HFFc6 (cell line): ENCODE measurements around the gene UBALD2. TPM values are rescaled to one million over a fixed set of nuclear protein-coding genes. Genes with fewer than 3 reads are reported as not detected.
"Not testable (repeated sequence)": the region's sequence is repeated elsewhere in the genome, so short reads cannot be mapped to it uniquely, and the experiment has no call there.

ENCODE experiments used
- DNase-seq: peaks from one replicate; pipeline ENCODE4 v3.0.0-alpha.2; 2018
- H3K27ac Mint-ChIP-seq: 2 replicates; pipeline ENCODE4 v1.8.0; 2020; ENCODE audit warnings: mild to moderate bottlenecking, mixed read lengths
- H3K27me3 Mint-ChIP-seq: 2 replicates; pipeline ENCODE4 v1.8.0; 2021; ENCODE audit warnings: mild to moderate bottlenecking, moderate library complexity, mixed read lengths; ENCODE audit not compliant: insufficient read depth
- H3K36me3 Mint-ChIP-seq: 2 replicates; pipeline ENCODE4 v1.8.0; 2021; ENCODE audit warnings: low read depth, mixed read lengths
- H3K4me1 Mint-ChIP-seq: 2 replicates; pipeline ENCODE4 v1.8.0; 2020; ENCODE audit warnings: low read depth, mixed read lengths
- H3K4me3 Mint-ChIP-seq: 2 replicates; pipeline ENCODE4 v1.8.0; 2020; ENCODE audit warnings: mild to moderate bottlenecking, moderate library complexity, mixed read lengths
- H3K9me3 Mint-ChIP-seq: 2 replicates; pipeline ENCODE4 v1.8.0; 2020; ENCODE audit warnings: mild to moderate bottlenecking, mixed read lengths
- total RNA-seq, 6 experiments: library from RNA; stranded (reverse); fragmentation: NEBNext Ultra II Directional; extraction: Animal tissue kit (Norgen Biotek cat#: 25700); gene quantifications; 2 replicates in 1 of 6; 3 replicates in 5 of 6; pipeline ENCODE4 v1.2.3, GENCODE V29; 2021
- TF ChIP-seq, protein P1 (sequence below): fragments of 200-600 bp; sonication (generic); IDR thresholded peaks from 2 replicates; pipeline ENCODE4 v1.5.0; 2021; ENCODE audit warnings: antibody characterized with exemption, mild to moderate bottlenecking

UBALD2 gene
- total RNA-seq, 6 experiments from 2014 or later, result 24.5 to 35.7 (median 30.5) TPM

DNA sequence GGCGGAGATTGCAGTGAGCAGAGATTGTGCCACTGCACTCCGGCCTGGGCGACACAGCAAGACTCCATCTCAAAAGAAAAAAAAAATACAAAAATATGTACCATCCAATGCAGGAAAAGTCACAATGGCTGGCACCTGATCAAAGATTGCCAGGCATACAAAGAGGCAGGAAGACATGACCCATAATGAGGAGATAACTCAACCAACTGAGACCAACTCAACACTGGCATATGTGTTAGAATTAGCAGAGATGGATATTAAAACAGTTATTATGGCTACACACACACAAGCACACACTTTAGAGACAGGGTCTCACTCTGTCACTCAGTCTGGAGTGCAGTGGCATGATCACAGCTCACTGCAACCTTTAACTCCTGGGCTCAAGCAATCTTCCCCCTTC, 32.3 kb downstream of the UBALD2 start:
- H3K4me3 Mint-ChIP-seq, result no peak overlapping the region
- H3K36me3 Mint-ChIP-seq, result peaks cover 13% of the 10 kb centered on the region; the same call in 1 of the 2 replicates
- DNase-seq, result no peak
- TF ChIP-seq, protein P1, sequence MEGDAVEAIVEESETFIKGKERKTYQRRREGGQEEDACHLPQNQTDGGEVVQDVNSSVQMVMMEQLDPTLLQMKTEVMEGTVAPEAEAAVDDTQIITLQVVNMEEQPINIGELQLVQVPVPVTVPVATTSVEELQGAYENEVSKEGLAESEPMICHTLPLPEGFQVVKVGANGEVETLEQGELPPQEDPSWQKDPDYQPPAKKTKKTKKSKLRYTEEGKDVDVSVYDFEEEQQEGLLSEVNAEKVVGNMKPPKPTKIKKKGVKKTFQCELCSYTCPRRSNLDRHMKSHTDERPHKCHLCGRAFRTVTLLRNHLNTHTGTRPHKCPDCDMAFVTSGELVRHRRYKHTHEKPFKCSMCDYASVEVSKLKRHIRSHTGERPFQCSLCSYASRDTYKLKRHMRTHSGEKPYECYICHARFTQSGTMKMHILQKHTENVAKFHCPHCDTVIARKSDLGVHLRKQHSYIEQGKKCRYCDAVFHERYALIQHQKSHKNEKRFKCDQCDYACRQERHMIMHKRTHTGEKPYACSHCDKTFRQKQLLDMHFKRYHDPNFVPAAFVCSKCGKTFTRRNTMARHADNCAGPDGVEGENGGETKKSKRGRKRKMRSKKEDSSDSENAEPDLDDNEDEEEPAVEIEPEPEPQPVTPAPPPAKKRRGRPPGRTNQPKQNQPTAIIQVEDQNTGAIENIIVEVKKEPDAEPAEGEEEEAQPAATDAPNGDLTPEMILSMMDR, result no peak
- no peak overlapping the region for H3K27ac Mint-ChIP-seq
- no peaks in the 10 kb centered on the region for H3K27me3 Mint-ChIP-seq
- no peaks in the 10 kb centered on the region for H3K9me3 Mint-ChIP-seq
- H3K4me1 Mint-ChIP-seq, result no peaks in the 10 kb centered on the region

DNA sequence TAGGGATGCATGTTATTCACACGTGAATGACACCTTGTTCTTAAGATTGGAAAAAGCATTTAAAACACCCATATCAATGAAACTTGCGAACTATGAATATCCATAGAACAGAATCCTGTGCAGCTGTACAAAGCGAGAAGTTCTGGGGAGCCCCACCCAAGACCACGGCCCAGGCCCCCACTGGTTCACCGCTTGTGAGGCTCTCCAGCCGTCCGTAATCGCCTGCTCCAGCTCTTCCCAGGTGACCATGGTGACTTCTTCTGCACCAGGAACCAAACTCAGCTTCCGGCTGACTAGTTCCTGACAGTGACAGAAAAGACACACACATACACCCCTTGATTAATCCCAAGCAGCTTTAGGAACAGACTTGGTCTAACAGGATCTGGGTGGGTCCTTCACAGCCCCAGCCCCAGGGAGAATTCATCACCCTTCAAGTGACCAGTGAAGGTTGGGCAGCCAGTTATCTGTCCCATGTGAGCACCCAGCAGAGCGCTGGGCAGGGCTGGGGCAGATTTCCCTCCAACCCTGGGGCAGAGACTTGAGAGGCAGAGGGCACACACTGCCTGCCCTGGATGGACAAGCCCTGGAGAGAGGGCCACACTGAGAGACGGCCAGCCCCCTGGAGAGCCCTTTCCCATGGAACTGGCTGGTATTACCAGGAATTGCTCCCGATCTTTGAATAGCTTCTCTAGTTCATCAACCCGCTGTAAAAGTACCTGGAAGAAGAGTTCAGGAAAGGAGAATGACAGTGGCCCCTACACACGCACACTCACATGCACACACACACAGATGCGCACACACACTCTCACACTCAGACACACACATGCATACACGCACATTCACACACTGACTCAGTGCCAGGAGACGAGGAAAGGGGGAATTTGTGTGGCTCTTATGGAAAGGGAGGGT, 39.3 kb downstream of the UBALD2 start:
- peaks cover 3% of the 10 kb centered on the region; the same call in 1 of the 2 replicates for H3K36me3 Mint-ChIP-seq
- no peak overlapping the region for H3K4me3 Mint-ChIP-seq
- no peaks in the 10 kb centered on the region for H3K9me3 Mint-ChIP-seq
- DNase-seq, result no peak
- H3K27ac Mint-ChIP-seq, result no peak overlapping the region
- H3K27me3 Mint-ChIP-seq, result no peaks in the 10 kb centered on the region
- TF ChIP-seq, protein P1, result no peak
- H3K4me1 Mint-ChIP-seq, result peaks cover 6% of the 10 kb centered on the region

- not testable (repeated sequence) for H3K4me1 Mint-ChIP-seq
Observed at GRCh38 chr17:76305135-76305454, 39.9 kb downstream of the UBALD2 start.

GRCh38 chr17:76307299-76307965, 42.3 kb downstream of the UBALD2 start:
- Mint-ChIP-seq H3K9me3 (no peaks in the 10 kb centered on the region), H3K27ac (no peak overlapping the region), H3K27me3 (no peaks in the 10 kb centered on the region), H3K4me3 (no peak overlapping the region), H3K36me3 (peaks cover 4% of the 10 kb centered on the region; the same call in 1 of the 2 replicates), H3K4me1 (peaks cover 6% of the 10 kb centered on the region)
- no peak for DNase-seq
- TF ChIP-seq, protein P1, result no peak

More at GRCh38 chr17:76305135-76305454, 39.9 kb downstream of the UBALD2 start:
- H3K36me3 Mint-ChIP-seq, H3K9me3 Mint-ChIP-seq, DNase-seq, H3K4me3 Mint-ChIP-seq, H3K27ac Mint-ChIP-seq, H3K27me3 Mint-ChIP-seq: not testable (repeated sequence)

DNA sequence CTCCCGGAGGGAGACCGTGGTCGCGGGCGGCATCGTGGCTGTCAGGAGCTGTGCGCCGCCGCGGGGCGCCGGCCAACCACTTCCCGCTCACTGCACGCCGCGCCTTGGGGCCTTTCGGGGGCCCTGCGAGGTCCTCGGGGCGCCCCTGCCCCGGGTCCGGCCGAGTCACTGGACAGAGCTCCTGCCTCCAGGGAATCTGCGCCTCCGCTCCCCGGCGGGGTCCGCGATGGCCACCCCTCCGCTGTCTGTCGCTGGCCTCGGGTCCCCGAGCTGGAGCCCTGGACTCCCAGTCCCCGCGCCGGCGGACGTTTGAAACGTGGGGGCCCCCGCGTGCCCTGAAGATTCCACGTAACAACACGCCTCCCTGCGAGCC, 42.8 kb downstream of the UBALD2 start, which contains the start of gene QRICH2:
TSS of gene QRICH2 (minus strand) at position 311 of the 373 bp plus-strand sequence. CDS start at position 33, 278 bp downstream.
- Mint-ChIP-seq H3K36me3 (peaks cover 4% of the 10 kb centered on the region; the same call in 1 of the 2 replicates), H3K27me3 (no peaks in the 10 kb centered on the region), H3K4me1 (peaks cover 6% of the 10 kb centered on the region), H3K27ac (no peak within 1 kb of the TSS), H3K4me3 (no peak within 1 kb of the TSS), H3K9me3 (no peaks in the 10 kb centered on the region)
- no peak for DNase-seq
- TF ChIP-seq, protein P1, result no peak

DNA sequence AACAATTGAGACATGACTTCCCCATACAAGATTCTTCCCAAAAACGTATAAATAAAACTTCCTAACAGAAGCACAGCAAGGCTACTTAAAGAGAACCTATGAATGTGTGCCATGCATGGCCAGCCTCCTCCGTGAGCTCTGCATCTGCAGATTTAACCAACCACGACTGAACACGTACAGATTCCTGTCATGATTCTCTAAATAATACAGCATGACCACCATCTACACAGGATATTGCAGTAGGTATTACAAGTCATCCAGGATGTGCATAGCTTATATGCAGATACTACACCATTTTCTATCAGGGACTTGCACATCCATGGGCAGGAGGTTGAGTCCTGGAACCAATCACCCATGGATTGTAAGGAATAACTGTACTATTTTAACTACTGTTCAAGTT, 44.3 kb downstream of the UBALD2 start:
- no peak for DNase-seq
- Mint-ChIP-seq H3K27ac (no peak overlapping the region), H3K36me3 (peaks cover 4% of the 10 kb centered on the region; the same call in 1 of the 2 replicates), H3K9me3 (no peaks in the 10 kb centered on the region), H3K4me3 (no peak overlapping the region), H3K27me3 (no peaks in the 10 kb centered on the region), H3K4me1 (no peaks in the 10 kb centered on the region)
- TF ChIP-seq, protein P1, result no peak
